SU-DHL-6 (cell line): Measurements from ENCODE around the gene GMCL1.
"Not testable (repeated sequence)": the region's sequence is repeated elsewhere in the genome, so short reads cannot be mapped to it uniquely, and the experiment has no call there.

ENCODE experiments used
- H2AFZ ChIP-seq: fragments of 200-600 bp; sonication (generic); 2 replicates; pipeline ENCODE4 v1.6.1; 2014; ENCODE audit warnings: low read depth, mild to moderate bottlenecking, moderate library complexity, mixed read lengths, antibody characterized with exemption, low read length; ENCODE audit not compliant: severe bottlenecking
- H3F3A ChIP-seq: fragments of 200-600 bp; shearing (Covaris generic); 2 replicates; pipeline ENCODE4 v1.6.0; 2016; ENCODE audit warnings: antibody characterized with exemption, mild to moderate bottlenecking; ENCODE audit not compliant: insufficient read depth
- H3K27ac ChIP-seq: fragments of 200-600 bp; sonication (generic); 2 replicates; pipeline ENCODE4 v1.5.1; 2016; ENCODE audit warnings: low read depth, mild to moderate bottlenecking, low read length, moderate library complexity, mixed read lengths
- H3K27me3 ChIP-seq: fragments of 200-600 bp; sonication (generic), shearing (Covaris generic); 2 replicates; pipeline ENCODE4 v1.6.0; 2014; ENCODE audit warnings: mild to moderate bottlenecking, low read length
- H3K36me3 ChIP-seq: fragments of 200-600 bp; sonication (generic); 2 replicates; pipeline ENCODE4 v1.6.1; 2014; ENCODE audit warnings: mild to moderate bottlenecking, low read length, mixed read lengths
- H3K4me2 ChIP-seq: fragments of 300-600, 200-600 bp; shearing (Covaris generic), sonication (generic); 2 replicates; pipeline ENCODE4 v1.6.0; 2014; ENCODE audit warnings: low read length, low read depth, mild to moderate bottlenecking; ENCODE audit not compliant: poor library complexity, severe bottlenecking
- H3K4me3 ChIP-seq: fragments of 200-600 bp; sonication (generic); 2 replicates; pipeline ENCODE4 v1.5.1; 2014; ENCODE audit warnings: antibody characterized with exemption, low read length, mild to moderate bottlenecking, mixed read lengths; ENCODE audit not compliant: insufficient read depth, poor library complexity, severe bottlenecking
- H3K79me2 ChIP-seq: fragments of 200-600 bp; sonication (generic); 2 replicates; pipeline ENCODE4 v1.6.1; 2014; ENCODE audit warnings: mild to moderate bottlenecking, low read length, moderate library complexity; ENCODE audit not compliant: insufficient read depth
- H3K9ac ChIP-seq: fragments of 200-600 bp; sonication (generic); 2 replicates; pipeline ENCODE4 v1.7.0; 2014; ENCODE audit warnings: mild to moderate bottlenecking, low read length
- H3K9me2 ChIP-seq: fragments of 200-600 bp; sonication (generic); replicated peaks from 2 replicates; pipeline ENCODE4 v1.6.1; 2014; ENCODE audit warnings: low read length; ENCODE audit not compliant: insufficient read depth
- H3K9me3 ChIP-seq: fragments of 200-600 bp; sonication (generic); 2 replicates; pipeline ENCODE4 v1.6.1; 2014; ENCODE audit warnings: low read length, mixed read lengths; ENCODE audit not compliant: insufficient read depth
- H4K20me1 ChIP-seq: fragments of 200-600 bp; sonication (generic); 2 replicates; pipeline ENCODE4 v1.6.1; 2014; ENCODE audit warnings: low read depth, mild to moderate bottlenecking, antibody characterized with exemption, low read length, moderate library complexity, mixed read lengths
- EZH2phosphoT487 ChIP-seq: fragments of 200-600 bp; sonication (generic), shearing (Covaris generic); conservative IDR thresholded peaks from 2 replicates; pipeline ENCODE4 v1.6.1; 2018; ENCODE audit warnings: mild to moderate bottlenecking, antibody characterized with exemption, low read length, moderate library complexity, mixed read lengths
- TF ChIP-seq, protein P1 (sequence below): fragments of 200-600 bp; sonication (generic); IDR thresholded peaks from one replicate; pipeline ENCODE4 v1.5.1; 2017; ENCODE audit warnings: antibody characterized with exemption, mild to moderate bottlenecking, low read length, moderate library complexity; ENCODE audit not compliant: insufficient read depth, poor library complexity, severe bottlenecking

GMCL1 gene

DNA sequence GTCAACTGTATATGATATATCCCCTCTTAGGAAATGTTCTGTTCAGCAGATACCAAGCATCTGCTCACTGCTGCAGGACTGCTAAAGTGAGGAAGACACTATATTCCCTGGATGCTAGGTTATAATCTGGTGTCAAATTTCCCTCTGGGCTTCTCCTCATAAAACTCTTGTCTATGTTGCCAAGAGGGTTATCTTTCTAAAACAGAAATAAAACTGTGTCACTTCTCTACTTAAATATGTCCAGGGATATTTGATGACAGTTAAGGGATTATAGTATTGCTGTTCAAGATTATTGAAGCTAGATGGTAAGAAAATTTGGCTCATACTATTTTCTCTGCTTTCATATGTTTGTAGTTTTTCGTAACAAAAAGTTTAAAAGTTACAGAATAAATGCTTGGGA is 33.8 kb downstream of the GMCL1 start:
- Histone ChIP-seq H3K9ac (no peak overlapping the region), H3K36me3 (peaks cover 17% of the 10 kb centered on the region; the same call in 1 of the 2 replicates), H4K20me1 (no peaks in the 10 kb centered on the region), H3K9me3 (no peaks in the 10 kb centered on the region), H2AFZ (no peak overlapping the region), H3K9me2 (no peaks in the 10 kb centered on the region), H3K4me2 (no peak overlapping the region), H3F3A (no peaks in the 10 kb centered on the region; the same call in 1 of the 2 replicates), H3K27me3 (no peaks in the 10 kb centered on the region), H3K4me3 (no peak overlapping the region), H3K27ac (no peak overlapping the region), H3K79me2 (no peaks in the 10 kb centered on the region)
- TF ChIP-seq, protein P1, sequence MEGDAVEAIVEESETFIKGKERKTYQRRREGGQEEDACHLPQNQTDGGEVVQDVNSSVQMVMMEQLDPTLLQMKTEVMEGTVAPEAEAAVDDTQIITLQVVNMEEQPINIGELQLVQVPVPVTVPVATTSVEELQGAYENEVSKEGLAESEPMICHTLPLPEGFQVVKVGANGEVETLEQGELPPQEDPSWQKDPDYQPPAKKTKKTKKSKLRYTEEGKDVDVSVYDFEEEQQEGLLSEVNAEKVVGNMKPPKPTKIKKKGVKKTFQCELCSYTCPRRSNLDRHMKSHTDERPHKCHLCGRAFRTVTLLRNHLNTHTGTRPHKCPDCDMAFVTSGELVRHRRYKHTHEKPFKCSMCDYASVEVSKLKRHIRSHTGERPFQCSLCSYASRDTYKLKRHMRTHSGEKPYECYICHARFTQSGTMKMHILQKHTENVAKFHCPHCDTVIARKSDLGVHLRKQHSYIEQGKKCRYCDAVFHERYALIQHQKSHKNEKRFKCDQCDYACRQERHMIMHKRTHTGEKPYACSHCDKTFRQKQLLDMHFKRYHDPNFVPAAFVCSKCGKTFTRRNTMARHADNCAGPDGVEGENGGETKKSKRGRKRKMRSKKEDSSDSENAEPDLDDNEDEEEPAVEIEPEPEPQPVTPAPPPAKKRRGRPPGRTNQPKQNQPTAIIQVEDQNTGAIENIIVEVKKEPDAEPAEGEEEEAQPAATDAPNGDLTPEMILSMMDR: no peak
- TF ChIP-seq EZH2phosphoT487: no peak

DNA sequence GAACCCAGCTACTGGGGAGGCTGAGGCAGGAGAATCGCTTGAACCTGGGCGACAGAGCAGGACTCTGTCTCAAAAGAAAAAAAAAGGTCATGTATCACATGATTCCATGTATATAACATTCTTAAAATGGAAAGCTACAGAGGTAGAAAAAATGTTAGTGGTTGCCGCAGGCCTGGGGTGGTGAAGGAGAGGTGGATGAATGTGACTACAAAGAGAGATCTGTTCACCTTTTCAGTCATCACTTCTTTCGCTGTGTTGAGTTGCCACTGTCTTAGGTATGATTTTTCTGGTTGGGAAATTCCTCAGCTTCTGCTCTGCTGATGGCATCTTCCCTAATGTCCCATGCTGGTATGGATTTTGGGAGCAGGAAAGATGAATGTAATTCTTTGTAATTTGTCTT is 59.0 kb downstream of the GMCL1 start:
- TF ChIP-seq, protein P1: no peak
- TF ChIP-seq EZH2phosphoT487: no peak
- Histone ChIP-seq H3K4me3 (no peak overlapping the region), H4K20me1 (no peaks in the 10 kb centered on the region), H3K27ac (no peak overlapping the region), H3K4me2 (no peak overlapping the region), H3K9me2 (no peaks in the 10 kb centered on the region), H3K9ac (no peak overlapping the region), H2AFZ (no peak overlapping the region), H3K9me3 (no peaks in the 10 kb centered on the region), H3F3A (no peaks in the 10 kb centered on the region), H3K36me3 (no peaks in the 10 kb centered on the region), H3K27me3 (no peaks in the 10 kb centered on the region), H3K79me2 (no peaks in the 10 kb centered on the region)

DNA sequence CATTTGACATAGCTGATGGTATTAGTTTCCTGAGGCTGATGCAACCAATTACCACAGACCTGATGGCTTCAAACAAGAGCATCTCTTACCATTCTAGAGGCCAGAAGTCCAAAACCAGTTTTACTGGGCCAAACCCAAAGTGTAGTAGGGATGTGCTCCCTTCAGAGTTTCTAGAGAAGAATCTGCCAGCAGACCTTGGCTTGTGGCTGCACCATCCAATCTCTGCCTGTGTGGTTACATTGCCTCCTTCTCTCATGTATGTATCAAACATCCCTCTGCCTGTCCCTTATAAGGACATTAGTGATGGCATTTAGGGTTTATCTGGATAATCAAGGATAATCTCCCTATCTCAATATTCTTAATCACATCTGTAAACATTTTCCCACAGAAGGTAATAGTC is 59.8 kb downstream of the GMCL1 start:
- TF ChIP-seq, protein P1: no peak
- no peak for TF ChIP-seq EZH2phosphoT487
- Histone ChIP-seq H4K20me1 (no peaks in the 10 kb centered on the region), H3K9me3 (no peaks in the 10 kb centered on the region), H3K79me2 (peaks cover 6% of the 10 kb centered on the region), H3K27ac (no peak overlapping the region), H3K4me2 (no peak overlapping the region), H3K9ac (no peak overlapping the region), H3K27me3 (no peaks in the 10 kb centered on the region), H3K9me2 (no peaks in the 10 kb centered on the region), H3K36me3 (no peaks in the 10 kb centered on the region), H2AFZ (no peak overlapping the region), H3K4me3 (no peak overlapping the region), H3F3A (no peaks in the 10 kb centered on the region)

DNA sequence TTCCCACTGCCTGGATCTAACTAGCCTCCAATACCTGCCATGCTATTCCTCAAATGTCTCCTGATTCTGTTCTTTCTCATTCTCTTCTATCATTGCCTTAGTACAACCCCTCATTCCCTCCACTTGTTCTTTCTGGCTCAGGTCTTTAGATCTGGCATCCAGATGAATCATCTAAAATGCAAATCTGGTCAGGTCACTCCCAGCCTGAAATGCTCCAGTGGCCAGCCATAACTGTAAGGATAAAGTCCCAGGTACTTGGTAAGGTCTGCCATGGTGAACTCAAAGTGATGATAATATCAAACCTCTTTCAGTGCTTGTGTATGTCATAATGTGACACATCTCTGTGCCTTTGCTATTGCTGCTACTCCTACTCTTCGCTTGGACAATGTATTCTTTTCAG is 61.4 kb downstream of the GMCL1 start:
- H2AFZ ChIP-seq: no peak overlapping the region
- H3F3A ChIP-seq: 0 out of 2 replicates have a peak, but pooled peaks cover under 1% of the 10 kb centered on the region

DNA sequence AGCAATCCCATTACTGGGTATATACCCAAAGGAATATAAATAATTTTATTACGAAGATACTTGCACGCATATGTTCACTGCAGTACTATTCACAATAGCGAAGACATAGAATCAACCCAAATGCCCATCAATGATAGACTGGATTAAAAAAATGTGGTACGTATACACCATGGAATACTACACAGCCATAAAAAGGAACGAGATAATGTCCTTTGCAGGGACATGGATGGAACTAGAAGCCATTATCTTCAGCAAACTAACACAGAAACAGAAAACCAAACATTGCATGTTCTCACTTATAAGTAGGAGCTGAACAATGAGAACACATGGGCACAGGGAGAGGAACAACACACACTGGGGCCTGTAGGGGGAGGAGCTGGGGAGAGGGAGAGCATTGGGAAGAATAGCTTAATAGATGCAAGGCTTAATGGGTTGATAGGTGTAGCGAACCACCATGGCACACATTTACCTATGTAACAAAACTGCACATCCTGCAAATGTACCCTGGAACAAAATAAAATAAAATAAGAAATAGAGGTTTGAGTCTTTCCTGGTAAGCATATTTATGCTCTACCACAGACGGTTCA is 63.5 kb downstream of the GMCL1 start:
- H3K27me3 ChIP-seq, H3K9me2 ChIP-seq, H4K20me1 ChIP-seq, H3F3A ChIP-seq, H3K4me3 ChIP-seq, H3K9ac ChIP-seq, H3K27ac ChIP-seq, H3K9me3 ChIP-seq: not testable (repeated sequence)
- peaks cover 13% of the 10 kb centered on the region for H3K36me3 ChIP-seq
- H3K79me2 ChIP-seq: peaks cover 26% of the 10 kb centered on the region
- H3K4me2 ChIP-seq: peak overlapping the region; percentile 74
- H2AFZ ChIP-seq: peak overlapping the region; percentile 100

More for the DNA sequence above, 61.4 kb downstream of the GMCL1 start:
- Histone ChIP-seq H3K36me3 (no peaks in the 10 kb centered on the region), H4K20me1 (no peaks in the 10 kb centered on the region), H3K27me3 (no peaks in the 10 kb centered on the region), H3K9me3 (no peaks in the 10 kb centered on the region), H3K79me2 (peaks cover 20% of the 10 kb centered on the region), H3K9ac (no peak overlapping the region), H3K27ac (no peak overlapping the region), H3K4me2 (no peak overlapping the region), H3K4me3 (no peak overlapping the region), H3K9me2 (no peaks in the 10 kb centered on the region)
- TF ChIP-seq EZH2phosphoT487: no peak
